HEK293T (cell line): Measurements from ENCODE around the gene GPATCH8.
"Not testable (repeated sequence)": the region's sequence is repeated elsewhere in the genome, so short reads cannot be mapped to it uniquely, and the experiment has no call there.

ENCODE experiments used
- CTCF ChIA-PET: fragments of 350-600 bp; formaldehyde crosslinking; extraction: SDS; loops from one replicate; lab custom pipeline; 2021; ENCODE audit warnings: antibody characterized with exemption, inconsistent platforms; lab: Yijun Ruan, JAX
- POLR2A ChIA-PET: fragments of 350-600 bp; formaldehyde crosslinking; extraction: SDS; loops from one replicate; lab custom pipeline; 2020; ENCODE audit warnings: antibody characterized with exemption, inconsistent platforms; lab: Yijun Ruan, JAX
- DNase-seq: peaks from one replicate; pipeline ENCODE4 v3.0.0; 2012; ENCODE audit warnings: mixed read lengths; ENCODE audit errors: extremely low spot score
- ARNT ChIP-seq: fragments of 450-650 bp; IDR thresholded peaks from 2 replicates; pipeline ENCODE4 v1.6.1; 2017; ENCODE audit warnings: mild to moderate bottlenecking
- BHLHE40 ChIP-seq: fragments of 450-650 bp; IDR thresholded peaks from 2 replicates; pipeline ENCODE4 v1.6.1; 2016; ENCODE audit warnings: mild to moderate bottlenecking, moderate library complexity, borderline replicate concordance
- CTBP1 ChIP-seq: fragments of 450-650 bp; IDR thresholded peaks from 2 replicates; pipeline ENCODE4 v1.6.1; 2016; ENCODE audit warnings: borderline replicate concordance
- ELF4 ChIP-seq: fragments of 450-650 bp; IDR thresholded peaks from 2 replicates; pipeline ENCODE4 v1.6.1; 2017; ENCODE audit warnings: antibody characterized with exemption
- FOXA1 ChIP-seq: fragments of 450-650 bp; IDR thresholded peaks from 2 replicates; pipeline ENCODE4 v1.6.1; 2016; ENCODE audit warnings: mild to moderate bottlenecking
- FOXK2 ChIP-seq: fragments of 450-650 bp; IDR thresholded peaks from 2 replicates; pipeline ENCODE4 v1.6.1; 2016; ENCODE audit warnings: mild to moderate bottlenecking
- FOXM1 ChIP-seq: fragments of 450-650 bp; IDR thresholded peaks from 2 replicates; pipeline ENCODE4 v1.6.1; 2017; ENCODE audit warnings: mild to moderate bottlenecking, borderline replicate concordance
- HDGF ChIP-seq: fragments of 450-650 bp; IDR thresholded peaks from 2 replicates; pipeline ENCODE4 v1.6.1; 2017; ENCODE audit warnings: antibody characterized with exemption, borderline replicate concordance
- L3MBTL2 ChIP-seq: fragments of 450-650 bp; conservative IDR thresholded peaks from 2 replicates; pipeline ENCODE4 v1.6.1; 2016; ENCODE audit warnings: mild to moderate bottlenecking
- LEF1 ChIP-seq: fragments of 450-650 bp; IDR thresholded peaks from 2 replicates; pipeline ENCODE4 v1.6.1; 2017; ENCODE audit warnings: mild to moderate bottlenecking, borderline replicate concordance
- NFRKB ChIP-seq: fragments of 450-650 bp; IDR thresholded peaks from 2 replicates; pipeline ENCODE4 v1.6.1; 2016; ENCODE audit warnings: mild to moderate bottlenecking, moderate library complexity
- PKNOX1 ChIP-seq: fragments of 450-650 bp; IDR thresholded peaks from 2 replicates; pipeline ENCODE4 v1.6.1; 2016
- SP1 ChIP-seq: fragments of 450-650 bp; IDR thresholded peaks from 2 replicates; pipeline ENCODE4 v1.6.1; 2017
- SUZ12 ChIP-seq: fragments of 450-650 bp; IDR thresholded peaks from 2 replicates; pipeline ENCODE4 v1.6.1; 2016; ENCODE audit warnings: mild to moderate bottlenecking
- TARDBP ChIP-seq: fragments of 450-650 bp; IDR thresholded peaks from 2 replicates; pipeline ENCODE4 v1.6.1; 2016
- ZNF384 ChIP-seq: fragments of 450-650 bp; IDR thresholded peaks from 2 replicates; pipeline ENCODE4 v1.6.1; 2016

GPATCH8 gene

DNA sequence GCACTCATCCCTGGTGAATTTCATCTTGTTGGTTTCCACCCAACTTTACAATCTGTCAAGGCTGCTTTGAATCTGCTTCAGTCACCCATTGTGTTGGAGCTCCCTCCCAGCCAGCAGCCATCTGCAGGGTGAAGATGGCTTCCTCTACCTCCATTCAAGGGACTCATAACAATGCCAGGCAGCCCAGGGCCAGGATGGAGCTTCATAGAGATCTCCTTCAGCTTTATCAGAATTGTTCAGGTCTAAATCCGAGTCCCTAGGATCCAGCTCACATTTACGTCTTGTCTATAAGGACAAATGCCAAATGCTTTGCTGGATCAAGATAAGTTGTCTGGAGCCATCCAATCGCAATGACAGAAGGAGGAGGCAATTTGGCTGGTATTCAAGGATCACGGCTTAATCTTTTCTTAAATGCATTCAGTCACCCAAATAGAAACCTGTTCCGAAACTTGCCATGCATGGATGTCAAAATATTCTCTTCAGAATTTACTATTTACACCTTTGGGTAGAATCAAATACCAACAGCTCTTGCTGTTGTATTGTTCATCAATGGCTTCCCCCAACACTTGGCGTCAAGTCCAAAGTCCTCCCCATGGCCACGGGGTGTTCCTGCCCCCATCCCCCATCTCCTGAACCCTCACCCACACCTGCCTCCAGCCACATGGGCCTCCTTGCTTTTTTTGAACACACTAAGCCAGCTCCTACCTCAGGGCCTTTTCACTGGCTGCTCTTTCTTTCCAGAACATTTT, 135.8 kb downstream of the GPATCH8 start:
- no peak for DNase-seq
- POLR2A ChIA-PET = interaction anchor here (0.6 to 0.8 kb wide), 2 partner anchors 9 to 94 kb away, joined by 3 to 4 read pairs; no protein-coding TSS in a partner anchor
- CTCF ChIA-PET = interaction anchor here (1.0 to 1.7 kb wide), 2 partner anchors 9 to 156 kb away, joined by 3 to 4 read pairs; no protein-coding TSS in a partner anchor
- no peak for TF ChIP-seq SP1
- TF ChIP-seq ZNF384 = no peak
- TF ChIP-seq NFRKB = no peak
- no peak for TF ChIP-seq ARNT
- TF ChIP-seq ELF4 = no peak
- TF ChIP-seq CTBP1 = no peak
- no peak for TF ChIP-seq HDGF
- TF ChIP-seq FOXM1 = no peak
- TF ChIP-seq PKNOX1 = no peak
- TF ChIP-seq L3MBTL2 = no peak

DNA sequence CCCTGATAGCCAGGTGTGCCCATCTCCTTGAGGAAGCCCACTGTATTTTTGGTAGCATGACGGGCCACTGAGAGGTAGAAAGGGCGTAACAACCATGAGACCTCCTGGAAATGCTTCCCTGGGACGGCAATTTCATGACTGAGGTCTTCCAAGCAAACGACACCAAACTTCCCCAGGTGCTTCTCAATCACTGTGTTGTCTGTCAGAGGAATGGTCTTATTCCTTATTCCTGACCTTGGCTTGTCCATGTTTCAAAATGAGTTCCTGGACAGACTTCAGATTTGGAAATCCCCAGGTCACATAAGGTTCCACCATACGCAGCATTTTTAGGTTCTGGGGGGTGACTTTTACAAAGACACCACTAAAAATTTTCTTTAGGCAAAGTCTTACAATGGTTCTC, 138.2 kb downstream of the GPATCH8 start:
- CTCF ChIA-PET, POLR2A ChIA-PET, DNase-seq: not testable (repeated sequence)

DNA sequence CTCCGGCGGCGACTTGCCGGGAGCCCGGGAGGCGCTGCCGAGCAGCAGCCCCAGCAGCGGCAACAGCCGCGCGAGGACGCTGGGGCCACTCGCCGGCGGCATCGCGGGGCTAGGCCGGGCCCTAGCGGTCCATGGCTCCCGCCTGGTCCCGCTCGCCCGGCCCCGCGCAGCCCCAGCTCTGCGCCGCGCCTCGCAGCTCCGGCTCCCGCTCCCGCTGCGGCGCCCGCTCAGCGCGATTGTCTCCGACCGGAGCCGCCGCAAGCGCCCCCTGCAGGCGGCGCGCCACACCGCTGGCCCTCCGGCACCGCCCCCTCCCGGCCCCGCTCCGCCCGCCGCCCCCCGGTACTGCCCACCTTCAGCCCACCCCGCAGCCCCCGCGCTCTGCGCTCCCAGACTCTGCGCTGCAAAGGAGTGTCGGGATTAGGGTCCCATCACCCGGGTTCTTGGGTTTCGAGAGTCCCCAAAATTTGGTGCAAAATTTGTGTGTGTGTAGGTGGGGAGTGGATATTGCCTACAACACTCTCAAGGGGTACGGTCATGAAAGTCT, 139.5 kb downstream of the GPATCH8 start, which contains the start of gene FAM171A2:
FAM171A2 (minus strand) TSS at position 241 of the 547 bp plus-strand sequence; CDS start at position 102, 139 bp downstream.
- POLR2A ChIA-PET = interaction anchor here (0.9 to 3.2 kb wide), 4 partner anchors 12 to 160 kb away, joined by 3 to 12 read pairs (median 4); partner anchors contain the start of genes GRN and UBTF
- TF ChIP-seq SUZ12 (no peak), LEF1 (0 out of 2 replicates have a peak, but pooled peaks have one; percentile 48)
- CTCF ChIA-PET = interaction anchor here (0.6 to 1.2 kb wide), 12 partner anchors 11 to 179 kb away, joined by 3 to 5 read pairs (median 4); partner anchors contain the start of gene SLC25A39
- peak; percentile 91 for DNase-seq

- peak; percentile 52 for DNase-seq
- ChIA-PET CTCF (interaction anchor here (0.6 to 1.2 kb wide), 13 partner anchors 10 to 879 kb away, joined by 3 to 5 read pairs (median 3); partner anchors contain the start of genes DHX8 and SLC25A39), POLR2A (interaction anchor here (0.5 to 3.2 kb wide), 10 partner anchors 8 to 354 kb away, joined by 3 to 12 read pairs (median 4); partner anchors contain the start of genes GRN and UBTF)
- TF ChIP-seq FOXA1 = no peak
- no peak for TF ChIP-seq NFRKB
- no peak for TF ChIP-seq CTBP1
- TF ChIP-seq TARDBP = no peak
- no peak for TF ChIP-seq ARNT
- no peak for TF ChIP-seq ZNF384
- no peak for TF ChIP-seq BHLHE40
- no peak; the same call in 1 of the 2 replicates for TF ChIP-seq FOXM1
- TF ChIP-seq L3MBTL2 = no peak
- TF ChIP-seq FOXK2 = no peak
- TF ChIP-seq SP1 = no peak
- no peak for TF ChIP-seq PKNOX1
These were observed 140.1 kb downstream of the GPATCH8 start for GRCh38 chr17:44362949-44363612.

DNA sequence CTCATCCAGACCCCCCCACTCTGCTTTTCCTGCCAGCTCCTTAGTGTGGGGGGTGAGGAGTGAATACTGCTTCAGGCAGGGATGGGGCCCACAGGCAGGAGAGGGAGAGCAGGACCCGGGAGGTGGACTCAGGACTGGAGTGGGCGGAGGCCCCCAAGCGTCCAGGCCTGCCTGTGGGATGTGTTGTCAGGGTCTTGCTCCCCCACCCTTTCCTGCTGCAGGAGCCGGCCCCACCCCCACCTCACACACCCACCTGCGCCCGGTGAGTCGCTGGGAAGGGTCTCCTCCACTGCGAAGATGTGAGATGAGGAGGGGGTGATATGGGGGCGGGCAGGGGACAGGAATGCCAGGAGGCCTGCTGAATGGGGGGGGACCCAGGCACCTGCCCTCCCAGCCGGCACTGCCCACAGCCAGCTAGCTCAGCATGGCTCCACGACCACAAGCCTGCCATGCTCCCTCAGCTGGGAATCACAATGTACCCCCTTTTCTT, 140.7 kb downstream of the GPATCH8 start:
- TF ChIP-seq HDGF (no peak), ZNF384 (no peak), FOXK2 (no peak), ARNT (no peak), FOXA1 (no peak), LEF1 (no peak), ELF4 (no peak), SP1 (no peak), FOXM1 (no peak), CTBP1 (no peak)
- no peak for DNase-seq
- POLR2A ChIA-PET = interaction anchor here (0.5 to 3.2 kb wide), 8 partner anchors 9 to 149 kb away, joined by 3 to 12 read pairs (median 4); partner anchors contain the start of genes GRN and UBTF

GRCh38 chr17:44361292-44362260, 141.6 kb downstream of the GPATCH8 start:
- no peak for DNase-seq
- TF ChIP-seq ARNT (no peak), ZNF384 (no peak), LEF1 (no peak), FOXK2 (no peak), BHLHE40 (no peak), TARDBP (no peak), FOXA1 (no peak), L3MBTL2 (no peak), SP1 (no peak), FOXM1 (no peak), SUZ12 (no peak), PKNOX1 (no peak), HDGF (no peak), CTBP1 (no peak), NFRKB (no peak), ELF4 (no peak)
- ChIA-PET POLR2A (interaction anchor here (1.2 to 3.2 kb wide), 2 partner anchors 16 to 24 kb away, joined by 5 to 12 read pairs (median 6); partner anchors contain the start of gene GRN), CTCF (interaction anchor here (0.9 to 1.0 kb wide), 3 partner anchors 9 to 173 kb away, joined by 3 to 4 read pairs (median 3); no protein-coding TSS in a partner anchor)

More for the DNA sequence above, 140.7 kb downstream of the GPATCH8 start:
- CTCF ChIA-PET = interaction anchor here (0.9 to 1.2 kb wide), 6 partner anchors 8 to 177 kb away, joined by 3 to 4 read pairs (median 3); partner anchors contain the start of gene SLC25A39
